COLO829 (cell line): Measurements from ENCODE around the gene WDR4.
"Not testable (repeated sequence)": the region's sequence is repeated elsewhere in the genome, so short reads cannot be mapped to it uniquely, and the experiment has no call there.

Experiments
- DNase-seq: peaks from one replicate; pipeline ENCODE4 v3.0.0; 2012; ENCODE audit warnings: low spot score

The WDR4 gene

DNA sequence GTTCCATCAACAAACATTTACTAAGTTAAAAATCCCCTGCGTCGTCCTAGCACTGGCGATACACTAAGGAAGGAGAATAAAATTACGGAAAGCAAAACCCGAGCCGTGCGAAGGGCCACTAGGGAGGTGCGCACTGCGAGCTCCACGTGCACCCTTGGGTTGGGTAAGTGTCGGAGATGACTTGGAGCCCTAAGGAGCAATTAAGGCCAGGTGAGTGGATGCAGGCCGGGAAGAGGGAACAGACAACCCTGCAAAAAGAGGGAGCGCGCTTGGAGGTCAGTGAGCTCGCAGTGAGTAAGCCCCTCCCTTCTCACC lies 704 bp downstream of the WDR4 start:
- no peak for DNase-seq

DNA sequence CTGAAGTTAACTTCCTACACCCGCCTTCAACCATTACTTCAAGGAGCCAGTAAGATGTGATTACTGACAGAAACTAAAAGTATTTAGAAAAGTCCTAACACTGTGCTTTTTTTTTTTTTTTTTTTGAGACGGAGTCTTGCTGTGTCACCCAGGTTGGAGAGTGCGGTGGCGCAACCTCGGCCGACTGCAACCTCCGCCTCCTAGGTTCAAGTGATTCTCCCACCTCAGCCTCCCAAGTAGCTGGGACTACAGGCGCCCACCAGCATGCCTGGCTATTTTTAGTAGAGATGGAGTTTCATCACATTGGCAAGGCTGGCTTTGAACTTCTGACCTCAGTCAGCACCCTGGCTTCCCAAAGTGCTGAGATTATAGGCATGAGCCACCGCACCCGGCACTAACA lies 3.5 kb downstream of the WDR4 start:
- not testable (repeated sequence) for DNase-seq

DNA sequence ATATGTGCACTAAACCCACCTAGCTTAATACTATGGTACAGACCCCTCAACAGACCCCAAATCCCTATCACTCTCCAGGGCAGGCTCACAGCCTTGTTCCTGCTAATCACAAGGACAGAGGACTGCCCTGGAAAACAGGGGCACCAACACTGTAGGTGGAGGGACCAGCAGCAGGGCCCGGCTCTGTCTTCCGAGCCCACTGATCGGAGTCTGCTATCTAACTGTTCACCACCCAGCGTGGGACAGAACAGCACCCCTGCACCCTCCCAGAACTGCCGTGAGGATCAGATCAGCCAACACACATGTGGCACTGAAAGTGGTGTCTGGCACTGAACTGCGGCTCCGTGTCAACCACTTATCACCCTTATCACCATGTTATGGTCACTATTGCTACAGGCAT lies 6.2 kb downstream of the WDR4 start:
- DNase-seq = no peak

DNA sequence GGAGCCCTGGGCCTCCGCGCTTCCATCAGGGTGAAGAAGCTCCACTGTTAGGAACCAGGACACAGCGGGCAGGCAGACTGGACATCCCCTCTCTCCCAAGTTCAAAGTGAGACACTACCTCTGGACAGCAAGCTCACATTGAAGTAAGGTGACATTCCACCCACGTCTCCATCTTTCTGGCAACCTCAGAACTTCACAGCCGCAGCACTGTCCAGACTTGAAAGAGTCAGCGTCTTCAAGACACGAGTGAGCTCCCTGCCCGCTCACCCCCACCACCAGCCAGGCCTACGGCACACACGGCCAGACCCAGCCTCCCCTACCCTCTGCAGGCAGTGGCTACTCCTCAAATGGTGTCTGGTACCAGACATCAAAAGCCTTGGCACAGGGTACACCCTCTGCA lies 11.1 kb downstream of the WDR4 start:
- no peak for DNase-seq

DNA sequence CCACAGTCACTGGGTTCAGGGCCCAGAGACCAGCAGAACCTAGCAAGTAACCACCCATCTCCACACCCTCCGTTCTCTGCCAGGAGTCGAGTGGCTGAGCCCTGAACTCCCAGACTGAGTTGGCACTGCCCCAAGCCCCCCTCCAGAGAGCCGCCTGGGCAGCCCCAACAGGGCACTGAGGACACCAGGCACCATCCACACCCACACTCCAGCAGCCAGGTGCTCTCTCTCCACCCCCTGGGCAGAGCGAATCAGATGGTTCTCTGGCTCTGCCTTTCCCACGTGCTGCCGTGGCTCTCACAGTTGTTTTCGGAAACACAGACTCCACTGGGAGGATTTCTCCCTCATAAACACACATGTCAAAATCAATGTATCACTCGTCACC lies 13.6 kb downstream of the WDR4 start:
- no peak for DNase-seq

DNA sequence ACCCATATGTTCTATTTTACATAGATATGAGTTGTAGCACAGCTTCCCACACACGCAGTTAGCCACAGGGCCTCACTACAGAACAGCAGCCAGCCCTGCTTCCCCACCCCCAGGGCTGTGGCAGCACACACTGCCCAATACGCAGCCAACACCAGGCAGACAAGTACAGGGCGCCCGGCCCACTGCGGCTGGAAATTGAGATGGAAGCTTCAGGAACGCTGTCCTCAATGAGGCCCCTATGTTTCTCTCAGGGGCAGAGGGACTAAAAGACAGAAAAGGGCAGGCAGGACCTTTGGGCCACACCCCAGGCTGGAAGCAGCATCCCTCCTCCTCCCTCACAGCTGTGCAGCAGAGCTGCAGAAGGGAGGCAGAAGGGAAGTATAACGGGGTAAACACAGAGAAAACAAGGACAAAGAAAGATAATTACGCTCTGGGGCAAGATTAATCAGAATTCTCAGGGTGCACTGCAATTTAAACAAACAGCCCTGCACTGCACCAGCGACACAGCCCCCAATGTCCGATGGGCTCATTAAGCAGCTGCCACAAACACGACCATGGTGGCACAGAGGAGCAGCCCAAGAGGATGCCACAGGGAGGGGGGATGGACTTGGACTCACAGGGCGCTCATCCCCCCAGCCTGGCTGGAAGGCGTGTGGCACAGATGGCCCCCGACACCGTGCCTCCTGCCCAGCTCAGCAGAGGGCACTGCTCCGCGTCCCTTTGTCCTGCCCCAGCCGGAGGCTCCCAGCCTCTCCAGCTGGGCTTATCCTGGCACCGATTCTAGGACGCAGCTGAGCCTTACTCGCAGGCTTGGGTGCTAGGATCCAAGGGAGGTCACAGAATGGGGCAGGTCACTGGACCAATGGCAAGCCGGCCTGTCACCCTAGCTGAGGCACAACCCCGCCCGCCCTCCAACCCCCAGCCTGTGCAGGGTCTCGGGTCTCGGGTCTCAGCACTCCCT lies 14.2 kb downstream of the WDR4 start:
- DNase-seq = no peak

DNA sequence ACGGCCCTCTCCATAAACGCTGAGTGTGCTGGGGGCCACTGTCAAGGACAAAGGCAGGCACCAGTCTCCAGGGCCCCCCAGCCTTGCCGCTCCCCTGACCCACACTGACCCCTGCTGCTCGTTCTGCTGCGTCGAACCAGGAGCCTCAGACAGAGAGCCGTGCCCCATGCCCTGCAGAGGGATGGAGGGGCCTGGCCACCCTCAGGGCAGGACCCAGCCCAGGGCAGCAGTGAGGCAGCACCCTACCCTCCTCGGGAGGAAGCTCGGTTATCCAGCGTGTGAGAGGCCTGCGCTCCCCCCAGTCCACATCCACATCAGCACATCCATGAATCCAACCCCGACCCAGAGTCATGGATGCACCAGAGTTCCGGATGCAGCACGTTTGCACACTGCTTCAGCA lies 15.1 kb downstream of the WDR4 start:
- no peak for DNase-seq

DNA sequence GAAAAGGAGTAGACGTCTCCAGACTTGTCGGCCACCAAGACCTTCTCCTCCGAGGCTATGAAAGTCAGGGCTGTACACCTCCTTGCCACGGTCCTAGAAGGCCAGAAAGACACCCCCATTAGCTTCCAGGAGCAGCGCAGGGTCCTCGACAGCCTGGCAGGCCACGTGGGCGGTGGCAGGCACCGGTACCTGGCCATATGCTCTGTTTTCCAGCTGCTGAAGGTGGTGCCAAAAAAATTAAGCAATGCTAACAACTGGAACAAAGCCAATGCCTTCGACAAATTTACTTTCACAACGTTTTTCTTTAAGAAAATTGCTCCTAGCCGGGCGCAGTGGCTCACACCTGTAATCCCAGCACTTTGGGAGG lies 15.9 kb downstream of the WDR4 start:
- DNase-seq = no peak

DNA sequence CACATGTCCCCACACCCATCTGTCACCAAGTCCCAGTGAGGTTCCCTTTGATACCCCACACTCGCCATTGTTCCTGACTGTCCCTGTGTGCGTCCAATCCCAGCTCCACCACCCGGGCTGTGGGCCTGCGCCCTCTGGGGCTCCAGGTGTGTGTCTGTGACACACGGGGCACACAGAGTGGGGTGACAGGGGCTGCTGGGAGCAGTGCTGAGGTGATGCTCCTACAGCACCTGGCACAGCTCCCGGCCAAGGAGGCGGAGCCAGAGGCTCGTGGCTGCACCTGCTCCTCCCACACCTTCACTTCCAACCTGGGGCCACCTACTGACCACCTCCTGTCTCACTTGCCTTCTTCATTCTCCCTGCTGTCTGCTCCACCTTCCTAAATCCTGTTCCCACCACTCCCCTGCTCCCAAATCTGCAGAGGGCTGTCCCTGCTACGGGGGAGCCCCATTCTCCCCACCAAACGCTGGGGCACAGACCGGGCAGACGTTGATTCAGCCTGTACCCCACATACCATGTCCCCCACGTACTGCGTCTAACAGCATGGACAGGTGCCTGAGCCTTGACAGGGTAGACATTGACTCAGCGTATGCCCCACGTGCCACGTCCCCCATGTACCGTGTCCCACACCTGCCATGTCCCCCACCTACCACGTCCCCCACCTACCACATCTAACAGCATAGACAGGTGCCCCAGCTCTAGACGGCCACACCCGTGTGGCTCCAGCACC lies 16.4 kb downstream of the WDR4 start:
- no peak for DNase-seq

DNA sequence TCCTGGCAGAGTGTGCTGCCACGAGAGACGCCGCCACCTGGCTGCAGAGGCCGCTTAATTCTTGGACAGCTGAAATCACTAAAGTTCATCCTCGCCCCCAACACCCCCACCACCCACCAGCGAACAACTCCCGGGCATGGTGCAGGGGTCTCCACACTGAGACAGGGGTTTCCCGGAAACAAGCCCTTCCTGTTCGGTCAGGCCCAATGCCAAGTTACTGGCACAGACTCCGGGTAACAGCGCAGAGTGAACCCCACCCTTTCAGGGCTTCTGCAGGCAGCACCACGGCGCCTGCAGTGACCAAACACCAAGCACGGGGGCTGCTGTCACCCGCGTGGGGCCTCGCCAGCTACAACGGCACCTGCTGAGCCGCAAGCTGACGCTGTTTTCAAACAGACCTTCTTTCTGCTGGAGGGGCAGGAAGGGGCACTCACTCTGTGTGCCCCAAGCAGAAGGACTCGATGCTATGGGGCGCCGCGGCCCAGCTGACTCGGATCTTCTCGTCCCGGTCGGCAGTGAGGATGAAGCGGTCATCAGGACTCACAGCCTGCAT lies 17.4 kb downstream of the WDR4 start:
- no peak for DNase-seq

DNA sequence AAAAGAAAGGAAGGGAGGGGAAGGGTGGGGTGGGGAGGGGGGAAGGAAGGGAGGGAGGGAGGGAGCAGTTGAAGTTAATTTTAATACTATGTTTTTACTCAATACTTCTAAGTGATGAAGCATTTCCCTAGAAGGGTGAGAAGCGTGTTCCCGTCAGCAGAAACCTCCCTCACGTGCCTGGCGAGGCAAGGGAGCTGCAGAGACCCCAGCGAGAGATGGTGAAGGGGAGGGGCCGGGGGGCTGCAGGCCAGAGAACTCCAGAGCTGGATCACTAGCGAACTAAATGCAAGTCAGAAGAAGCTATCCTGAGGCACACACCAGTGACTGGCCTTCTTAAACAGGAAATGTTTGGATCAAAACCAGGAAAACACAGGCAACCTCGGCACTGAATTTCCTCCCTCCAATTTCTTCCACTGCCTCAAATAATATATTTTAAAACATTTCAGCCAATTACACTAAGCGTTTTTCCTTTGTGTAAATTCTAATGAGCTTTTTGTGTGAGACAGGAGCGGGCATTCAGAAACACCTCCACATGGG lies 18.0 kb downstream of the WDR4 start:
- no peak for DNase-seq

DNA sequence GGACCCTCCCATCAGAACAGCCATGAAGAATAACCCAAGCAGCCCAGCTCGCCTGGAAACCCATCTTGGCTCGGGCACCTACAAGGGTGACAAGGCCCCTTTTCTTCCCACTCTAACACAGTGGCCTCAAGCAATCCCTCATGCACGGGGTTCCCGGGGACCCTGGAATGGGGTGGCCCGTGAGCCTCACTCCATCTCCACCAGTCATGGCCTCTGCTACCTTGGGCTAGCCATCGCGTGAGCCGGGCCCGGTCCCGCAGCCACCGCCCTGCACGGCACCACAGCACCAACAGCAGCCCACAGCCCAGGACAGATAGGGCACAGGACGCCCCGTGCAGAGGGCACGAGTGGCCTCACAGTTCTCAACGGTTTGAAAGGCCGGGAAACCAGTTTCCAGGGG lies 19.0 kb downstream of the WDR4 start:
- no peak for DNase-seq

DNA sequence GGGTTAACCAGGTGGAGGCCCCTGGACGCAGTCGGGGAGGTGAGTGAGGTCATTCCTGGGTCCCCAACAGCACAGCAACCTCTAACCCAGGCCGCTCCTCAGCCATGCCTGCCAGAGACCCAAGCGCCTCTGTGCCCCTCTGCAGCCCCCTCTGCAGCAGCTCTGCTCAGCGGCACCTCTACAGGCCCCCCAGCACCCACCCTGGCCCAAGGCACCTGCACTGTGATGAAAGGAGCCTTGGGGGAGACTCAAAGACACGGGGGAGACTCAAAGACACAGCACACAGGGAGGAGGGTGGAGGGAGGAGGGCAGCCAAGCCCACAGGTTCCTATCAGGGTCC lies 19.5 kb downstream of the WDR4 start:
- DNase-seq = no peak

DNA sequence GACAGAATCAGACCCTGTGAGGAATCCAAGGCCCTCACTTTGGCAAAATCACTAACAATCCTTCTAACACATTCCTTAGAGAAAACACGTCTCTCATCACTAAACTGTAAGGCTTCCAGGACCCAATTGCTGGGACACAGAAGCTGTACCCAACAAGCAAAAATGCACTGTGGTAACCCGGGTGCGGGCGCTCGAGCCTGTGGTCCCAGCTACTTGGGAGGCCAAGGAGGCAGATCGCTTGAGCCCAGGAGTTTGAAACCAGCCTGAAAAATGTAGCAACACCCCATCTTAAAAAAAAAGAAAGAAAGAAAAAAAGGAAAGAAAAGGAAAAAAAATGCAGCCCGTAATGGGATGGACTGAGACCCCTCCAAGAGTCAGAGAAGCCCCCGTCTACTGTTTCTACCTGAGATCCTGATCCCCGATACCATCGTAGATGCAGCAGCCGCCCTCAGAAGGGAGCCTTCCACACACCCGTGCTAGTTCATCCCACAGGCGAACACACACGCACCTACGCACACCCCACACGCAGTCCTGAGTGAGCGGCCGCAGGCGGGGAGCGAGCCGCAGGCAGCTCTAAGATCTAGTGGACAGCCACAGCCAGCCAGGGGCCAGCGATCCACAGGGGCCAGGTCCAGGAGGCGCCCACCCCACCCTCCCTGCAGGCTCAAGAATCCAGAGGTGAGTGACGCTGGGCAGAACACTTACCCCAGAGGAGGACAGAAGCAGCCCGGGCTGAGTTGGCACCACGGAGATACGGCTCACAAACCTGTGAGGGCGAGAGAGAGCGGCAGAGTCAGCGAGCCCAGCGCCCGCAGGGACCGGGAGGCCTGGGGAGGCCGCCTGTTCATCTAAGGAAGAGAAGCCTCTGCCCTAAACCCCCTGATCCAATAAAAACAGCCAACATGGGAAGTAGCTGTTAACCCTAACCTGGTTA lies 20.1 kb downstream of the WDR4 start:
- DNase-seq = no peak

DNA sequence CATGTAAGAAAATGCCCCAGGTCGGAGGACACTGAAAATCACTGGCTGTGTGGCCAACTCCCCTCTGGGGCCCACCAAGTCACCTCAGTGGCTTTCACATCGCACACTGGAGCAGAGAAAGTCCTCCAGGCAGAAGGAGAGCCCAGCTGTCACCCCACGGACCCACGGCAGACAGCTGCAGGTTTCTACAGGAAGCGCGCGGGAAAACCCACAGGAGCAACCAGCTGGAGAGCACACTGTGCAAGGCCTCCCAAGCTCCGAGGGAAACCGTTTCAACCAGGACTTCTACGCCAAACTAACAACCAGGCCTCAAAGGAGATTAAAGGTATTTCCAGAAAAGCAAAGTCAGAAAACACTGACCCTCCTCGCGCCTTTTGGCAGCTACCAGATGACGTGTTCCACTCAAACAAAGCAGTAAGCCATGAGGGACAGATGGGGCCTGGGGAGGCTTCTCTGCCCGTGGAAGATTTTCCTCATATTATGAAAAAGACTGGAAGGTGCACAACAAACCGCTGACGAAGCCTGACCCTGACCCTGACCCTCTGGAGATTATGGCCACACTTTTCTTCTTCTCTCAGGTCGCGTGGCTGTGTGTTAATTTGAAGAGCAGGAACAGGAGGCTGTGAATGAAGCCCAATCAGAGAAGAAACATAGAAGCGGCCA lies 21.0 kb downstream of the WDR4 start:
- no peak for DNase-seq

DNA sequence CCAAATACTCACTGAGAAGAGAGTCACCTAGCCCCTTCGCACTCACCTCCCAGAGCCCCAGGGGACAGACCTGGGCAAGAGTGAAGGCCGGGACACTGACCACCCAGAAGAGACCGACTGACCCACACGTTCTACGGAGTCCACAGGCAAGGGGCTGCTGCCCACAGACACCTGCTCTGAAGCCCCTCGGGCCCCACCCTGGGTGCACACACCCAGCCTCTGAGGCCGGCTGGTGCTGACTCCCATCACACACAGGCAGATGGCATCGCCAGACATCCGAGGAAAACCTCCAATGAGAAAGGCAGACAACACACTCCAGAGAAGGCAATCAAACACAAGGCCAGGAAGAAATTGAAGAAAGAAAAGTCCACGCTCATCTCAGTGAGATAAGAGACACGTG lies 22.1 kb downstream of the WDR4 start:
- DNase-seq = no peak

DNA sequence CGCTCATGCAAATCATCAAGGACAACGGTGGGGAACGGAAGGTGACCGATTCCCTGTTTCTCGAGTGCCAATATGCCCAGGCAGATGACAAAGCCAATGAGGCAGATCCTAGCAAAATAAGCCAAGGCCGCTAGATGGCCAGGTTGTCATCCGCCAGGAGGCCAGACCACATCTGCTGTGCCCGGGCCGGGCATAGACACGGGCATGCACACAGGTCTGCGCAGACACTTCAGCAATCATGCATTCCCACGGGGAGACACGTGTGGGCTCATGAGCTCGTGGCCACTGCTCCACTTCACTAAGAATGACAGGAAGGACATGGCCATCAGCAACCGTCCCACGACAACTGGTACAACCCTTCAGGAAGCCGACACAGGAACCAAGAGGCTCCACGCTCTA lies 23.4 kb downstream of the WDR4 start:
- DNase-seq = no peak

DNA sequence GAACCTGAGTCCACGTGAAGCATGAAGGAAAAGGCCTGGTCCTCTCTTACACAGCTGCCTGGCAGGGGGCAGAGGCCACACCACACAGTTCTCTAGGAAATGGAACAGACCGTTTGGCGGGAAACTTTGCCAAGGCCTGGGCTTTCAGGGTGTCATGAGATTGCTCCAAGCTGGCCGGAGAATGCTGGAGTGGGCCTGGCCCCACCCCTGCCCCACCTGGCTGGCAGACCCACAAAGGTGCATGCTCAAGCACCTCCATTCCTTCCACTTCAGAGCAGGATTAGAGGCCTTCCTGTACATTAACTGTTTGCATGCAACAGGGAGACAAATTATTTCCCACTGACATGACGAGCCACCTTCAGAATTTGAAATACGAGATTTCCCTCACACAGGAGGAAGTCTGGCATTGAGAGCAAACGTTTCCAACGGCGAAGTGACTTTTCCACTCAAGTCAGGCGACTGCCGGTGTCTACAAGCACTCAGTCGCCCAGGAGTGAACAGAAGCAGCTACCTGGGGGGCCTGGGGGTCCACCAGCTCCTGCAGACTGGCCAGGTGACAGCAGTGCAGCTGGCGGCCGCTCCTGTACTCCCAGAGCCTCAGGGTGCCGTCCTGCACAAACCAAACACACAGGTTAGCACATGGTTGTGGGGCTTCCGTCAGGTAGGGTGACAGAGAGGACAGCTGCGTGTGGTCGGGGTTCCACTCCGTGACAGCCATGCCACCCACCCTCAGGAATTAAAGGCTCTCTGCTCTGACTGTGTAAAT lies 24.0 kb downstream of the WDR4 start:
- no peak for DNase-seq

DNA sequence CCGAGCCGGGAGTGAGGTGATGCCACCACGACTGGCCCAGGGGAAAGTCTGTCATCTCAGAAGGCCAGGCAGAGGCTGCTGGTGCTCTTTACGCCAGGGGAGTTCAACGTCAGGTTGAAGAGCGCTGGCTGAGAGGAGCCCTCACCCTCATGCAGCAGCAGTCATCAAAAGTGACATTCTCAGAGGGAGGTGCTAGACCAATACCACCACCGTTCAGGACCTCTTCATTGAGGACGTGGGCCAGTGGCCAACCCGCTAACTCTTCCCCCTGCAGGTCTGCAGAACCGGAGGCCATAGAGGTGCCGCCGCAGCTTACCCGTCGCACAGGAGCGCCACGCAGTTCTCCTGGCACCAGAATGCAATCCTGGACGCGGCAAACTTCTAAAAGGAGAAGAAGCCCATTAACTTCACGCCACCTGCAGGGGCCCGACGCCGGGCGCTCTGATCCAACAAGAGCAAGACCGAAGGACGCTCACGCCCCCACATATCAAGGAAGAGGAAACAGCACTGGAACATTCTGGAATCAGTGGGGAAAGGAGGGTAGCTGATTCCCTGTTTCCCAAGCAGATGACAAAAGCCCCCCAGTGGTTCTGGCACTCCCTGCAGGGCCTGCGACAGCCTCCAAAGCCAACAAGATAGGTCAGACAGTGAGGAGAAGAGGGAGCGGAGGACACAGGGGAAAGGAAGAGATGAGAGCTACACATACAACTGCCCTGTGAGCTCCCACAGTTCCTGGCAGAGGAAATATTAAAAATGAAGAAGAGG lies 24.9 kb downstream of the WDR4 start:
- DNase-seq = no peak

DNA sequence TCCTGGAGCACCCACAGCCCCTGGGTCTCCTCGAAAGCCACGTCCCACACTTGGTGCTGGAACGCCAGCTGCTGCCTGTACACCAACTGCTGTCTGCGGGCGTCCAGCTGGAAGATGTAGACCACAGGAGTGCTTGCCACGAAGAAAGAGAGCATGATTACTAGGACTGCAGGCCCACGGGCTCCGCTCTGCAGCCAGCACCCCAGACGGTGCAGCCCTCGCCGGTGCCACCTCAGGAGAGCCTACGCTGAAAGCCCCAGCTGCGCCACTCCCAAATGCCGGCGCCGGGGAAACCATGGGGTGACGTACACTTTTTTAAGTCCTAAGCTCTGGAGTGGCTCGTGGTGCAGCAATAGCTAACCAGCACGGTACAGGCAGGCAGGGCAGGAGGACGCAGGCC lies 25.7 kb downstream of the WDR4 start:
- no peak for DNase-seq
